GM12873 (cell line): ENCODE measurements around the gene PLEKHJ1.

ENCODE experiments used
- TF ChIP-seq, protein P1 (sequence below): IDR thresholded peaks from 2 replicates; pipeline ENCODE4 v1.5.1; 2012; ENCODE audit warnings: low read depth, mild to moderate bottlenecking, moderate library complexity, low read length, control low read depth; ENCODE audit not compliant: insufficient read depth; ENCODE audit errors: missing control alignments

Gene PLEKHJ1

DNA sequence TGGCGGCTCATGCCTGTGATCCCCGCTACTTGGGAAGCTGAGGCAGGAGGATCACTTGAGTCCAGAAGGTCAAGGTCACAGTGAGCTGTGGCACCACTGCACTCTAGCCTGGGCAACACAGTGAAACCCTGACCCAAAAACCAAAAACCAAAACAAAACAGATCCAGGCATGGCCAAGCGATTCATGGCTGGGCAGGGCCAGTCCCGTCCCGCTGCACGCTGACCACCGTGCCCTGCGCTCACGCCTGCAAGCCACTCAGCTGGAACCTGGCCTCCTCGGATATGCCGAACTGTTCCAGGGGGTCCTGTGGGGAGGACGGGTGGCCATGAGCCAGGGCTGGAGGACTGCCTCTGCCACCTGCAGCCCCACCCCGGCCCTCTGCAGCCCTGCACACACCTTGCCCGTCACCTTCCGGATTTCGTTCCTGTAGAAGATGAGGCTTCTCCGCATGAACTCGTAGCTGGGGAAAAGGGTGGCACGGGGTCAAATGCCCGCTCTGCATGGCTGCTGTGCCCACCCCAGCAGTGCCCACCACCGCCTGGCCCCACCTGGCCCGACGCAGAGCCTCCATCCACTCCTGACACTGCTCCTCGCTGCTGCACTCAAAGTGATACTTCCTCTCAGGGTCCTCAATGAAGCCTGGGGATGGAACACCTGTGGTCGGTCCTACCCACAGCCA lies 2.4 kb downstream of the PLEKHJ1 start:
- TF ChIP-seq, protein P1, sequence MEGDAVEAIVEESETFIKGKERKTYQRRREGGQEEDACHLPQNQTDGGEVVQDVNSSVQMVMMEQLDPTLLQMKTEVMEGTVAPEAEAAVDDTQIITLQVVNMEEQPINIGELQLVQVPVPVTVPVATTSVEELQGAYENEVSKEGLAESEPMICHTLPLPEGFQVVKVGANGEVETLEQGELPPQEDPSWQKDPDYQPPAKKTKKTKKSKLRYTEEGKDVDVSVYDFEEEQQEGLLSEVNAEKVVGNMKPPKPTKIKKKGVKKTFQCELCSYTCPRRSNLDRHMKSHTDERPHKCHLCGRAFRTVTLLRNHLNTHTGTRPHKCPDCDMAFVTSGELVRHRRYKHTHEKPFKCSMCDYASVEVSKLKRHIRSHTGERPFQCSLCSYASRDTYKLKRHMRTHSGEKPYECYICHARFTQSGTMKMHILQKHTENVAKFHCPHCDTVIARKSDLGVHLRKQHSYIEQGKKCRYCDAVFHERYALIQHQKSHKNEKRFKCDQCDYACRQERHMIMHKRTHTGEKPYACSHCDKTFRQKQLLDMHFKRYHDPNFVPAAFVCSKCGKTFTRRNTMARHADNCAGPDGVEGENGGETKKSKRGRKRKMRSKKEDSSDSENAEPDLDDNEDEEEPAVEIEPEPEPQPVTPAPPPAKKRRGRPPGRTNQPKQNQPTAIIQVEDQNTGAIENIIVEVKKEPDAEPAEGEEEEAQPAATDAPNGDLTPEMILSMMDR: no peak

DNA sequence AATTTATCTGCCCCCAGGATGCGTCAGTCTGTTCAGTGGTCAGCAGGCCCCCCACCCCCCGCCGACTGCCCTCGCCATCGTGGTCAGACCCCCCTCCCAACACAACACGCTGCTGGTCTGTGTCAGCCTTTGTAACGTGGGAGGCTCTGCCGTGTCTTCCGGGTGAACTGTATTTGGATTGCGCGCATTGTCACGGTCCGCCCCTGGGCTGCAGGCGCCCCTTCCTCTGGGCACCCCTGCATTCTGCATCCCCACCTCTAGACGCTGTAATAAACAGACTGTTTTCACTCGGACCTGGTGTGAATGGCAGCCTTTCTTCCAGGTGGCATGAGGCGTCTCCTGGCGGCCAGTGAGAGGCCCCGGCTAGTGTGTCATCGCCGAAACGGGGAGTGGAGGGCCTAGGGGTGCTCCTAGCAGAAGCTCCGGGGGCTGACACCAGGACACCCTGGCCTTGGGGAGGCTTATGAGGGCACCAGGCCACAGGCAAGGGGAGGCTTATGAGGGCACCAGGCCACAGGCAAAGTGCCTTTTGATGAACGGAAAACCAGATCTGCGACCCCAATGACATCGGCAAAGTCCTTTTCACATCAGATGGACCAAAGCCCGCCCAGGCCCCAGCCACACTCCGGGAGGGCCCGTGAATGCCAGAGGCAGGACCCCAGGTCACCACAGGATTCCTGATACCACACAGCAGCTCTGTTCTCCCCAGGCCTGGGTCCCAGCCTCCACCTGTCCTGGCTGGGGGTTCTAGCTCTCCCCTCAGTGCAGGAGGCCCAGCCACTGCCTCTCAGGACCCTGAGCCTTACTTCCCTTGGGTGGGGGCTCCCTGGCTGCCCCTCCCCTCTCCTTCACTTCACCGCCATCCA lies 3.6 kb downstream of the PLEKHJ1 start:
- TF ChIP-seq, protein P1: no peak

DNA sequence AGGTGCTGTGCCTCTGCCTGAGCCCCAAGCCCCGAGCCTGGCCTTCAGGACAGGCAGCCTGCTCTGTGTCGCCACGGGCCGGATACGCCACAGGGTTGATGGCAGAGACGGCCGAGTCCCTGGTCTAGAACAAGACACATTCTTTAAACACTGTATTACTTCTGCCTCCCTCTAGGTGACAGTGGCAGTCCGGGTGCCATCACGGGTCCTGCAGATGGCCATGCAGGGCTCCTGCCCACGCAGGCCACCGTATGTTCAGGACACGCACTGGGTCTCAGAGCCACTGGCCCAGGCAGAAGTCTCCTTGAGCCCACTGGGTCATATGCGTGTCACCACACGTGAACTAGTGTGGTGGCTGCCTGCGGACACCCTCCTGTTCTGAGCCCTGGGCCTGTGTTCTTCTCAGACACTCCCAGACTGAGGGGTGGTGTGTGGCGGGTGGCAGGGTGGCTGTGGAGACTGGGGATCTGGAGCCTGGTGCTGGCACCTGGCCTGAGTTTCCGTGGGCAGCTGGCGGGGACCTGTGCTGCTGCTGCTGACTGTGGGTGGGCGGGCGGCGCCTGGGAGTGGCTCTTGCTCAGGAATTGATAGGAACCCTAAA lies 4.4 kb downstream of the PLEKHJ1 start:
- TF ChIP-seq, protein P1: no peak

DNA sequence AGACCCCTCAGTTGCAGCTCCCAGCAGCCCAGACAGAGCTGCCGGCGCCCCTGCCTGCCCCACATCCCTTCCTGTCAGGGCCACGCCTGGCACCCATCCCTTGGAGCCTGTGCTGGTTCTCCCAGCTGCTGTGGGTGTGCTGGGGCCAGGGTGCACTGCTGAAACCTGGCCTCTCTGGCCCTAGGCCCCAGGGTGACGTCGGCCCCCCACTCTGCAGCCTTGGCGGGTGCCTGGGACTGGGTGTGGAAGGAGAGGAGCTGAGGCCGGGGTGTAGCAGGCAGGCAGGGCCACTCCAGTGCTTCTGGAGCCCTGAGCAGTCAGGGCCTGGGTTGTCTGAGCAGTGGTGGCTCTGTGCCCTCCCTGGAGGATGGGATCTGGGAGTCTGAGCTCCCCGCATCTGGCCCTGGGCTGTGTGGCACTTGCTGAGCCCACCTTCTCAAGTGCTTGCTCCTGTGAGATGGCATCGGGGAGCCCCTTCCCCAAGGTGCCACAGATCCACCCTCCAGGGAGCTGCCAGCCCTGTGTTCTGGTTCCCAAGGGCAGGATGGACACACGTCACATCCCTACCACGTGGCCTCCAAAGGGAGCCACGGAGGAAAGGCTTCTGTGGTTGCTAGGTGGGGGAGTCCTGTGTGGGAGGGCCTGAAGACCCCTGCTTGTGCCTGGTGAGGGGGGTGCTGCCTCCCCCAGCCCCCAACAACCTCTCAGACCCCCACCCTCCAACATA lies 5.2 kb downstream of the PLEKHJ1 start:
- TF ChIP-seq, protein P1: no peak

DNA sequence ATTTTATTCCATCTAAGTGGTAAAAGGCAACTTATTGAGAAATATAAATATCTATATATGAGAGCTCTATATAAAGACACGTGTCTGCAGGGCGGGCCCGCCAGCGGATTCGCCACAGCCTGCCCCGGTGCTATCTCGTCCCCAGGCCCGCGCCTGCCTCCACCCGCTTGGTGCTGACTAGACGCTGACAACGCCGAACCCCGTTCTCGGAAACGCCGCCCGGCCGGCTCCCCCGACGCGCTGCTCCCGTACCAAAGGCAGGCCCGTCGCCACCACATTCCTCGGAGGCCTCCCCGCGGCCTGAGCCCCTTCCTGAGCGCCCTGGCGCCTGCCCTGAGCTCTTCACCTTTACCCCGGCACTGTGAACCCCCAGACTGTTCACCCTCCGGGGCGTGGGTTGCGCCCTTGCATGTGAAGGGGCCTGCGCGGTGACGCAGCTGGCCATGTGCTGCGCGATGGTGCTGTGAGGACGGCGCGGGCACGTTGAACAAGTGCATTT lies 6.0 kb downstream of the PLEKHJ1 start:
- TF ChIP-seq, protein P1: no peak

DNA sequence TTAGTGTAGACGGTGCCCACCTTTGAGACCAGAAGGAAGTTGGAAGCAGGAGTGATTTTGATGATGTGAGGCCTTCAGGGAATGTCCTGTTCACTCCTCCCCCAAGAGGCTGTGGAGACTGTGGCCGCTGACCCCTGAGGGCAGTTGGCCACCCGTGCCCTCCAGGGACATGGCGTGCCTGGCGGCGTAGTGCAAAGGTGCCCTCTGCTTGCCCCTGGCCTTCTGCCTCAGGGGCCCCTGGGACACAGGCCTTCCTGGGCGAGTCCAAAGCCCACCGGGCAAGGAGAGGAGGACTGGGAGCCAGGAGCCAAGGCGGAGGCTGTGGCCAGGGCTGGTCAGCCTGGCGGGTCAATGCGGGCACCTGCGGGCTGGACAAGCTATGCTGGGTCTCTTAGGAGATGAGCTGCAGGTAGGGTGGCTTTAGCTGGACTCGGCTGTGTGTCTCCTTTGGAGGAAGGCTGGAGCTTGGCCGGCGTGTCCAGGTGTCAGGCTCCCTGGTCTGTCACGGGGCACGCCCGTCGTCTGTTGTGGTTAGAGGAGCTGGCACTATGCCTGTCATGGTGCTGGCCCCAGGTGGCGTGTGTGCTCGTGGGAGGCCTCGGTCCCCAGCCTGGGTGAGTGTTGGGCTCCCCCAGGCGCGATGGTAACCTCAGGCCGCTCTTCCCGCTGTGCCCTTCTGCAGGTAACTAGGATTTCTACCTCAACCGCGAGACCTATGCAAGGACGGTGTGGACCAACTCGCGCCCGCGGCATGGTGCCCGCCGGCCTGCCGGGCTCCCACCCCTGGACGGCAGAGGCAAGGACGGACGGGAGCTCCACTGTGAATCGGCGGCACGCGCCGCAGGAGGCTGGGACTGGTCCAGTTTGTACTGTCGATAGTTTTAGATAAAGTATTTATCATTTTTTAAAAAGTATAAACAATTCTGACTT lies 6.8 kb downstream of the PLEKHJ1 start:
- TF ChIP-seq, protein P1: no peak
